GM12878 (cell line): ENCODE data around the gene LBH. TPM values are rescaled to one million over a fixed set of nuclear protein-coding genes. Genes with fewer than 3 reads are reported as not detected.

Experiments
- ATAC-seq: fragments of 200-7000 bp; cut with Tn5 transposase; 3 replicates; pipeline ENCODE4 v1.9.1; 2020; ENCODE audit warnings: mild to moderate bottlenecking, moderate library complexity
- BruUV-seq: library from RNA; stranded (reverse); fragments of 400-500 nt; replicated peaks from 2 replicates; lab custom pipeline; 2021; lab: Mats Ljungman, UMichigan
- CTCF ChIA-PET: fragments of 300-600 bp; sonication (Branson Sonifier 250); formaldehyde crosslinking; extraction: SDS; loops from one replicate; lab custom pipeline; 2021; ENCODE audit warnings: inconsistent platforms; lab: Yijun Ruan, JAX
- POLR2A ChIA-PET: fragments of 350-600 bp; formaldehyde crosslinking; extraction: SDS; loops from one replicate; lab custom pipeline; 2021; ENCODE audit warnings: inconsistent platforms; lab: Charles Lee
- RAD21 ChIA-PET: fragments of 300-600 bp; sonication (Branson Sonifier 250); formaldehyde crosslinking; loops from one replicate; lab custom pipeline; 2023; ENCODE audit warnings: antibody characterized with exemption; ENCODE audit not compliant: unreplicated experiment; lab: Charles Lee
- SMC1A ChIA-PET: fragments of 300-600 bp; sonication (Branson Sonifier 250); formaldehyde crosslinking; loops from one replicate; lab custom pipeline; 2023; ENCODE audit not compliant: unreplicated experiment, uncharacterized antibody; lab: Charles Lee
- DNase-seq: peaks from one replicate; pipeline ENCODE4 v3.0.0-alpha.2; 2011; ENCODE audit warnings: low read depth, low spot score
- FAIRE-seq: peaks from 3 replicates; lab custom pipeline; 2011; peaks lifted over from hg19 to GRCh38; lab: Jason Lieb, UNC
- H2AFZ ChIP-seq: 2 replicates; pipeline ENCODE4 v1.6.0; 2011; ENCODE audit warnings: low read depth, low read length, control low read depth; ENCODE audit not compliant: control insufficient read depth
- H3K27ac ChIP-seq: 2 replicates; pipeline ENCODE4 v1.5.1; 2011; ENCODE audit warnings: control low read depth; ENCODE audit not compliant: control insufficient read depth, insufficient read depth
- H3K27me3 ChIP-seq, 2 experiments: replicated peaks in 1 of 2; 2 replicates each; pipeline versions ENCODE4 v1.6.0 to v1.6.1; 2011; ENCODE audit warnings: low read length in 1 of 2; ENCODE audit not compliant: control insufficient read depth in 2 of 2, insufficient read depth in 2 of 2
- H3K36me3 ChIP-seq, 2 experiments: 2 replicates each; pipeline ENCODE4 v1.5.1; 2011; ENCODE audit warnings: low read length in 1 of 2; ENCODE audit not compliant: control insufficient read depth in 2 of 2, insufficient read depth in 2 of 2
- H3K4me1 ChIP-seq: 2 replicates; pipeline ENCODE4 v1.6.1; 2011; ENCODE audit warnings: mild to moderate bottlenecking, low read length, moderate library complexity, mixed read lengths; ENCODE audit not compliant: control insufficient read depth, insufficient read depth
- H3K4me2 ChIP-seq: 2 replicates; pipeline ENCODE4 v1.6.0; 2011; ENCODE audit warnings: control low read depth; ENCODE audit not compliant: control insufficient read depth, insufficient read depth
- H3K4me3 ChIP-seq: fragments of 200-600 bp; sonication (generic); 2 replicates; pipeline ENCODE4 v1.5.1; 2016
- H3K79me2 ChIP-seq: 2 replicates; pipeline ENCODE4 v1.6.0; 2011; ENCODE audit warnings: low read length; ENCODE audit not compliant: control insufficient read depth, insufficient read depth
- H3K9ac ChIP-seq: 2 replicates; pipeline ENCODE4 v1.8.0; 2011; ENCODE audit warnings: low read length, control low read depth, mixed read lengths; ENCODE audit not compliant: control insufficient read depth, insufficient read depth
- H3K9me3 ChIP-seq: replicated peaks from 3 replicates; pipeline ENCODE4 v1.5.1; 2011; ENCODE audit warnings: mild to moderate bottlenecking, low read length; ENCODE audit not compliant: control insufficient read depth, insufficient read depth
- H4K20me1 ChIP-seq: 2 replicates; pipeline ENCODE4 v1.6.0; 2011; ENCODE audit not compliant: control insufficient read depth, insufficient read depth
- CTCF ChIP-seq, 3 experiments: IDR thresholded peaks in 2 of 3; conservative IDR thresholded peaks in 1 of 3; 2 replicates each; pipeline ENCODE4 v1.5.1; 2011; ENCODE audit warnings: low read depth in 3 of 3, low read length in 3 of 3, mild to moderate bottlenecking in 3 of 3, control low read depth in 2 of 3, moderate library complexity in 2 of 3, inconsistent platforms in 1 of 3, mixed read lengths in 1 of 3; ENCODE audit not compliant: control insufficient read depth in 2 of 3, insufficient read depth in 1 of 3; ENCODE audit errors: extremely low read depth in 1 of 3
- EED ChIP-seq: sonication (generic); IDR thresholded peaks from 2 replicates; pipeline ENCODE4 v1.6.1; 2016; ENCODE audit warnings: antibody characterized with exemption, low read depth
- FOXM1 ChIP-seq: IDR thresholded peaks from 2 replicates; pipeline ENCODE4 v1.6.1; 2012; ENCODE audit warnings: low read depth, mild to moderate bottlenecking, inconsistent platforms, low read length, moderate library complexity
- GATAD2B ChIP-seq: fragments of 450-650 bp; conservative IDR thresholded peaks from 2 replicates; pipeline ENCODE4 v1.6.1; 2017; ENCODE audit warnings: low read depth, mild to moderate bottlenecking, moderate library complexity
- HDGF ChIP-seq: fragments of 450-650 bp; IDR thresholded peaks from 2 replicates; pipeline ENCODE4 v1.6.1; 2016; ENCODE audit warnings: antibody characterized with exemption
- IKZF1 ChIP-seq: fragments of 450-650 bp; conservative IDR thresholded peaks from 2 replicates; pipeline ENCODE4 v1.6.1; 2017; ENCODE audit warnings: antibody characterized with exemption, mild to moderate bottlenecking
- IKZF2 ChIP-seq, 2 experiments: fragments of 450-650 bp; IDR thresholded peaks; 2 replicates each; pipeline ENCODE4 v1.6.1; 2017; ENCODE audit warnings: mild to moderate bottlenecking in 2 of 2, moderate library complexity in 2 of 2
- IRF4 ChIP-seq: IDR thresholded peaks from 2 replicates; pipeline ENCODE4 v1.6.1; 2011; ENCODE audit warnings: low read depth, low read length
- PBX3 ChIP-seq: IDR thresholded peaks from 2 replicates; pipeline ENCODE4 v1.6.1; 2011; ENCODE audit warnings: mild to moderate bottlenecking, low read depth, low read length, moderate library complexity; ENCODE audit not compliant: insufficient replicate concordance
- PKNOX1 ChIP-seq: fragments of 450-650 bp; IDR thresholded peaks from 2 replicates; pipeline ENCODE4 v1.6.1; 2016; ENCODE audit warnings: mild to moderate bottlenecking
- RAD21 ChIP-seq: IDR thresholded peaks from 2 replicates; pipeline ENCODE4 v1.6.1; 2011; ENCODE audit warnings: mild to moderate bottlenecking, low read depth, low read length, moderate library complexity; ENCODE audit not compliant: insufficient read depth
- RAD51 ChIP-seq: fragments of 450-650 bp; IDR thresholded peaks from 2 replicates; pipeline ENCODE4 v1.6.1; 2016; ENCODE audit warnings: moderate library complexity, mild to moderate bottlenecking, inconsistent platforms
- RELA ChIP-seq: fragments of 450-650 bp; IDR thresholded peaks from 2 replicates; pipeline ENCODE4 v1.8.0; 2014; ENCODE audit warnings: borderline replicate concordance; ENCODE audit not compliant: partially characterized antibody
- SMAD1 ChIP-seq: fragments of 450-650 bp; IDR thresholded peaks from 2 replicates; pipeline ENCODE4 v1.6.1; 2018; ENCODE audit warnings: mild to moderate bottlenecking, low read depth; ENCODE audit not compliant: partially characterized antibody
- SMC3 ChIP-seq: IDR thresholded peaks from 2 replicates; pipeline ENCODE4 v1.6.1; 2011; ENCODE audit warnings: low read length, improper control_type of control experiment, borderline replicate concordance
- TARDBP ChIP-seq: IDR thresholded peaks from 2 replicates; pipeline ENCODE4 v1.6.1; 2016; ENCODE audit warnings: borderline replicate concordance
- YY1 ChIP-seq: IDR thresholded peaks from 2 replicates; pipeline ENCODE4 v1.6.1; 2011; ENCODE audit warnings: low read depth, mild to moderate bottlenecking, low read length
- WGBS: methylation state at CpG from one replicate; pipeline ENCODE4 v1.1.6; 2016; ENCODE audit warnings: low lambda C conversion rate; ENCODE audit not compliant: insufficient replicate concordance, insufficient coverage; ENCODE audit errors: missing lambda C conversion rate; 5-methylcytosine and 5-hydroxymethylcytosine counted together
- in situ Hi-C: fragments of 300-500 bp; cut with MboI; formaldehyde crosslinking; loops from 9 replicates; pipeline ENCODE4 v1.14.3; 2018; ENCODE audit warnings: mixed read lengths
- intact Hi-C: fragments of 100-400 bp; cut with micrococcal nuclease; formaldehyde crosslinking; loops from one replicate; pipeline ENCODE4 v1.14.2; 2022; ENCODE audit not compliant: unreplicated experiment
- polyA plus RNA-seq, 11 experiments: library from polyadenylated mRNA; depleted of rRNA in 4 of 11; unstranded in 6 of 11; stranded (reverse) in 5 of 11; fragments of >200 nt; fragmentation: Nextera tagmentation in 4 of 11; fragmentation: Illumina TruSeq in 1 of 11; extraction: Ambion mirVana in 4 of 11; extraction: Trizol in 1 of 11; gene quantifications; 1 replicate in 1 of 11; 2 replicates in 10 of 11; pipeline versions ENCODE4 v1.2.1 to v1.2.3, GENCODE V29; 2011 to 2016; ENCODE audit warnings: inconsistent platforms in 2 of 11, missing spikeins in 2 of 11, low read depth in 1 of 11
- total RNA-seq, 4 experiments: library from RNA; depleted of rRNA in 3 of 4; stranded (reverse); fragments of >200 nt in 3 of 4; fragmentation: Illumina TruSeq in 1 of 4; extraction: Trizol in 1 of 4; gene quantifications; 2 replicates each; pipeline versions ENCODE4 v1.2.1 to v1.2.3, GENCODE V29; 2013 to 2021
- TF ChIP-seq, protein P1 (sequence below): fragments of 150-350 bp; IDR thresholded peaks from 2 replicates; pipeline ENCODE4 v1.6.1; 2014; ENCODE audit warnings: mild to moderate bottlenecking, low read depth, low read length

The LBH gene
- total and polyA plus RNA-seq, 10 of the 15 experiments (the other 5 are each of a cell fraction or from before 2014, with no cell fraction given), result 9.3 to 133 (median 34.1) TPM

- ChIA-PET CTCF (interaction anchor here (0.7 to 9.8 kb wide), 60 partner anchors 9 to 501 kb away, joined by 3 to 334 read pairs (median 5); partner anchors contain the start of genes LBH and LCLAT1), RAD21 (interaction anchor here (0.7 to 9.8 kb wide), 38 partner anchors 9 to 961 kb away, joined by 3 to 322 read pairs (median 4); partner anchors contain the start of genes LBH, LCLAT1 and YPEL5), POLR2A (interaction anchor here (1.1 to 2.8 kb wide), 11 partner anchors 10 to 504 kb away, joined by 3 to 12 read pairs (median 5); partner anchors contain the start of gene LBH), SMC1A (interaction anchor here (0.6 to 12.7 kb wide), 69 partner anchors 11 to 643 kb away, joined by 3 to 444 read pairs (median 5); partner anchors contain the start of genes LBH and LCLAT1)
- no peaks in the 10 kb centered on the region; a peak in 1 of 4 replicates for H3K27me3 ChIP-seq
- no peaks in the 10 kb centered on the region for H3K9me3 ChIP-seq
- peaks cover 2% of the 10 kb centered on the region for H3K4me1 ChIP-seq
- no peak overlapping the region for H3K9ac ChIP-seq
- in situ Hi-C loops, result loop anchor here (5.0 kb wide), 1 partner anchor 499 kb away; no protein-coding TSS in a partner anchor
- H3K27ac ChIP-seq, result no peak overlapping the region
- H3K36me3 ChIP-seq, result no peaks in the 10 kb centered on the region
- H4K20me1 ChIP-seq, result no peaks in the 10 kb centered on the region; the same call in 1 of the 2 replicates
- no TSS peak for BruUV-seq
- DNase-seq, result no peak
- WGBS, result 0% methylated on average over 2 of the region's 2 CpGs
- intact Hi-C loops, result loop anchor here (1.0 to 5.0 kb wide), 5 partner anchors 41 to 503 kb away; partner anchors contain the start of gene LCLAT1
- peak; percentile 82 for ATAC-seq
- no peak for TF ChIP-seq HDGF
- TF ChIP-seq EED, result peak; percentile 69
- TF ChIP-seq, protein P1, sequence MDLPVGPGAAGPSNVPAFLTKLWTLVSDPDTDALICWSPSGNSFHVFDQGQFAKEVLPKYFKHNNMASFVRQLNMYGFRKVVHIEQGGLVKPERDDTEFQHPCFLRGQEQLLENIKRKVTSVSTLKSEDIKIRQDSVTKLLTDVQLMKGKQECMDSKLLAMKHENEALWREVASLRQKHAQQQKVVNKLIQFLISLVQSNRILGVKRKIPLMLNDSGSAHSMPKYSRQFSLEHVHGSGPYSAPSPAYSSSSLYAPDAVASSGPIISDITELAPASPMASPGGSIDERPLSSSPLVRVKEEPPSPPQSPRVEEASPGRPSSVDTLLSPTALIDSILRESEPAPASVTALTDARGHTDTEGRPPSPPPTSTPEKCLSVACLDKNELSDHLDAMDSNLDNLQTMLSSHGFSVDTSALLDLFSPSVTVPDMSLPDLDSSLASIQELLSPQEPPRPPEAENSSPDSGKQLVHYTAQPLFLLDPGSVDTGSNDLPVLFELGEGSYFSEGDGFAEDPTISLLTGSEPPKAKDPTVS, result peak; percentile 14; the same call in 1 of the 2 replicates
- no peak for TF ChIP-seq RAD51
- peak; percentile 97 for TF ChIP-seq SMC3
- TF ChIP-seq TARDBP, result no peak
- TF ChIP-seq CTCF (IDR thresholded peaks at IDR 0.05 in 2 of 3, conservative IDR thresholded peaks at IDR 0.05 in 1 of 3; ENCODE audit: control insufficient read depth in 2 of 3, extremely low read depth in 1 of 3, insufficient read depth in 1 of 3, low read depth in 3 of 3, low read length in 3 of 3), result peak; percentile 84 to 90 (median 88)
- peak; percentile 52 to 61; a peak in 2 of 4 replicates for TF ChIP-seq IKZF2 (IDR thresholded peaks at IDR 0.05)
- TF ChIP-seq RELA, result no peak
- TF ChIP-seq YY1, result peak; percentile 69; the same call in 1 of the 2 replicates
- 0 out of 2 replicates have a peak, but pooled peaks have one; percentile 16 for TF ChIP-seq IRF4
- peak; percentile 14 for TF ChIP-seq PBX3
- 0 out of 2 replicates have a peak, but pooled peaks have one; percentile 17 for TF ChIP-seq GATAD2B
- peak; percentile 77 for TF ChIP-seq IKZF1
- TF ChIP-seq FOXM1, result 0 out of 2 replicates have a peak, but pooled peaks have one; percentile 15
- TF ChIP-seq SMAD1, result no peak
- TF ChIP-seq RAD21, result peak; percentile 94
- TF ChIP-seq PKNOX1, result peak; percentile 57; the same call in 1 of the 2 replicates
- no peaks in the 10 kb centered on the region for H3K79me2 ChIP-seq
- FAIRE-seq, result peak; percentile 92
- H3K4me2 ChIP-seq, result no peak overlapping the region
- no peak overlapping the region for H3K4me3 ChIP-seq
- H2AFZ ChIP-seq, result no peak overlapping the region
These were observed 22.9 kb upstream of the LBH start for GRCh38 chr2:30208453-30208852.
